ENCODE results near the gene TLE7.
A peak's percentile ranks its signal among the peaks of the same experiment; 100 is the strongest.

Gene TLE7

DNA sequence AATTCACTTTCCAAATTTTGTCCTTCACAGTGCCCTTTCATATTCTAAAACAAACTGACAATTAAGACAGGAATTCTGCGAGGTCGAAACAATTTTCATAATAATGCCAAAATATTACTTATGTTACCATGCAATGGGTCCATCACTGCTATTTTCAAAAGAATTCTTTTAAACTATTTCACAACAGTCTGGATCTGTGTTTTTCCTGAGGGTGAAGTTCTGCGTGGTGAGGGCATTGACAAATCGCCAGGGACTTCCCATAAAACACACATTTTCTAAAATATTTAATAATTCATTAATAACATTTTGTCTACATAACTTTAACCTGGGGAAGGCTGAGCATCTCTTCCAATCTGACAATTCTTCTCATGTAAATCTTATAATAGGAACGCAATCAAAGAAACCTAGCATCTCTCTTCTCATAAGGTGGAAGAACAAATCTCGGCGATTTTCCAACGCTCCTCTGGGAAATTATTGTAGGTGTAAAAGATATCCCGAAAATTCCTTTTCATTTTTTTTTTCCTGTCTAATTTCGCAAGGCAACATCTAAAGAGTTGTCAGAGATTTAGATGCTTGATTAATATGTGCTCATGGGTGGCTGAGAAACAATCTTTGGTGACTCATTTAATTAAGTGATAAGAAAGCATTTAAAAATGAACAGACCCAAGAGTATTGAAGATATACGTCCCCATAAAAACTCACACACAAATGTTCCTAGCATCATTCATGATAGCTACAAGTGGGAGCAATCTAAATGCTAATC, 41.9 kb downstream of the TLE7 start:
- ChIA-PET CTCF (interaction anchor here (1.4 kb wide), 1 partner anchor 12 kb away, joined by 8 read pairs; no protein-coding TSS in a partner anchor), POLR2A (ENCODE audit: low non-redundant PET) (no interaction called here)
- TF ChIP-seq, protein P1, sequence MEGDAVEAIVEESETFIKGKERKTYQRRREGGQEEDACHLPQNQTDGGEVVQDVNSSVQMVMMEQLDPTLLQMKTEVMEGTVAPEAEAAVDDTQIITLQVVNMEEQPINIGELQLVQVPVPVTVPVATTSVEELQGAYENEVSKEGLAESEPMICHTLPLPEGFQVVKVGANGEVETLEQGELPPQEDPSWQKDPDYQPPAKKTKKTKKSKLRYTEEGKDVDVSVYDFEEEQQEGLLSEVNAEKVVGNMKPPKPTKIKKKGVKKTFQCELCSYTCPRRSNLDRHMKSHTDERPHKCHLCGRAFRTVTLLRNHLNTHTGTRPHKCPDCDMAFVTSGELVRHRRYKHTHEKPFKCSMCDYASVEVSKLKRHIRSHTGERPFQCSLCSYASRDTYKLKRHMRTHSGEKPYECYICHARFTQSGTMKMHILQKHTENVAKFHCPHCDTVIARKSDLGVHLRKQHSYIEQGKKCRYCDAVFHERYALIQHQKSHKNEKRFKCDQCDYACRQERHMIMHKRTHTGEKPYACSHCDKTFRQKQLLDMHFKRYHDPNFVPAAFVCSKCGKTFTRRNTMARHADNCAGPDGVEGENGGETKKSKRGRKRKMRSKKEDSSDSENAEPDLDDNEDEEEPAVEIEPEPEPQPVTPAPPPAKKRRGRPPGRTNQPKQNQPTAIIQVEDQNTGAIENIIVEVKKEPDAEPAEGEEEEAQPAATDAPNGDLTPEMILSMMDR (conservative IDR thresholded peaks at IDR 0.05; ENCODE audit: low read depth) = no peak
- DNase-seq (ENCODE audit: low spot score) = no peak
- no peak overlapping the region for H3K27ac ChIP-seq

DNA sequence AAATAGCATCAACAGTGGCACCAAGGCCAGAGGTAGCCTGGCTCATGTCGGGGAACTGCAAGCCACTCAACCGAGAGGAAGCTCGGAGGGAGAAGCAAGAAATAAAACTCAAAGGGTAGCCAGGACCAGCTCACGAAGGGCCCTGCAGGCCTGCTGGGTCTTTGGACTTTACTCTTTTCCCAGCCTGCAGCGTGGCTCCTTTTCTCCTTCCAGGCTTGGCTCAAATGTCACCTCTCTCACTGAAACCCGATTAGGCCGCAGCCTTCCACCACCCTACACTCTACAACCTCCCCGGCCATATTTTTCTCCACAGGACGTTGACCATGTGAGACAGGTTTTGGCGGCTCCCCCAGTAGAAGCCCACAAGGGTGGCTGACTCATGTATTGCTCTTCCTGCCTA, 45.3 kb downstream of the TLE7 start:
- TF ChIP-seq, protein P1 (conservative IDR thresholded peaks at IDR 0.05; ENCODE audit: low read depth) = no peak
- H3K27ac ChIP-seq = no peak overlapping the region
- no peak for DNase-seq (ENCODE audit: low spot score)
- ChIA-PET POLR2A (ENCODE audit: low non-redundant PET) (no interaction called here), CTCF (interaction anchor here (0.7 to 0.8 kb wide), 2 partner anchors 164 to 214 kb away, joined by 3 to 4 read pairs; no protein-coding TSS in a partner anchor)

DNA sequence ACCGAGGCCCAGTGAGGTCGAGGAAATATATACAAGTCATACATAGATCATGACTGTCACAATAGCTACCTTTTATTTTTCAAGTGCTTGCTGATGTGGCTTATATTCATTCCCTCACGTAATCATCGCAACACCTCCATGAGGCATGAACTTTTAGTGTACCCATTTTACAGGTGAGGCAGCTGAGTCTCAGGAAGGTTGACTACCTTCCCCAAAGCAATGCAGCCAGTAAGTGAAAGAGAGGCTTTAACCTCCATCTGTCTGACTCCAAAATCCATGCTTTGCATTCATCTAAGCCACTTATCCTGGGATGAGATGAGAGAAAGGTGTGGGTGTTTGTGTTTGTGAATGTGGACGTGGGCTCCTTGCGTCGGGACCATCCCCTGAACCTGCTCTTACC, 52.5 kb downstream of the TLE7 start:
- ChIA-PET POLR2A (ENCODE audit: low non-redundant PET) (no interaction called here), CTCF (interaction anchor here (0.5 kb wide), 1 partner anchor 31 kb away, joined by 3 read pairs; no protein-coding TSS in a partner anchor)
- no peak overlapping the region for H3K27ac ChIP-seq
- TF ChIP-seq, protein P1 (conservative IDR thresholded peaks at IDR 0.05; ENCODE audit: low read depth) = no peak
- no peak for DNase-seq (ENCODE audit: low spot score)

DNA sequence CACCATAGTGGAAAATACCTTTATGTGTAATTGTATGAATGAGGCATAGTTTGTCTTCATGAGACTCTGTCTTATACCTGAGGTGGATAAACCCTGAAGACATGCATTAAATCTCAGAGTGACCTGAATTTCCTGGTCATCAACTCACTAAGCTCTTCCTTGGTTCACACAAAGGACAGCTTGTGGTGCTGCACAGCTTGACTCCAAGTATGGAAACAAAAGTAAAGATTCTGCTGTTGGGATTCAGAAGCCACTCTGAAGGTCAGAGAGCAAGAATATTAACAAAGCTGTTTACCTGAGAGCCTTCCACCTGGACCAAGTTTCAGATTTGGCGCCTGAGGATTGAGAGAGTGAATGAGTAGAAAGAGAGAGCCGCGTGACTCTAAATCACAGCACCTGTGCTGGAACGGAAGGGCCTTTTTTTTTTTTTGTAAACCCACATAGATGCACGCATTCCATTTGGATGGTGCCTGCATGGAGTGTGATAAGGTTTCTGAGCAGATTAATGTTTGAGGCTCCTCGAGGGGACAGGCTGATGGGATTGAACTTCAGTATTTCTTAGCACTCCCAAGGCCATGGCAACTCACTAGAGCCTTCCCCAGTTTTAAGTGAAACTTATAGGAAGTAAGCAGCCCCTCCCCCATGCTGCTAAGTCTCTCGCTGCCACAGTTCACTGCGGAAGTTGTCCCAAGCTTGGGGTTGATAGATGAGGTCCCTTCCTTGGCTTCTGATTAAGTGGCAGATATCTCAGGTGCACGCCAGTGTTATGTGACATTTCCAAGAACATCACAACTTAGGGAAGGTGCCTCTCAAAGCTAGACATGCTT, 54.6 kb downstream of the TLE7 start:
- ChIA-PET CTCF (no interaction called here), POLR2A (ENCODE audit: low non-redundant PET) (no interaction called here)
- H3K27ac ChIP-seq = no peak overlapping the region
- no peak for DNase-seq (ENCODE audit: low spot score)
- TF ChIP-seq, protein P1 (conservative IDR thresholded peaks at IDR 0.05; ENCODE audit: low read depth) = no peak

DNA sequence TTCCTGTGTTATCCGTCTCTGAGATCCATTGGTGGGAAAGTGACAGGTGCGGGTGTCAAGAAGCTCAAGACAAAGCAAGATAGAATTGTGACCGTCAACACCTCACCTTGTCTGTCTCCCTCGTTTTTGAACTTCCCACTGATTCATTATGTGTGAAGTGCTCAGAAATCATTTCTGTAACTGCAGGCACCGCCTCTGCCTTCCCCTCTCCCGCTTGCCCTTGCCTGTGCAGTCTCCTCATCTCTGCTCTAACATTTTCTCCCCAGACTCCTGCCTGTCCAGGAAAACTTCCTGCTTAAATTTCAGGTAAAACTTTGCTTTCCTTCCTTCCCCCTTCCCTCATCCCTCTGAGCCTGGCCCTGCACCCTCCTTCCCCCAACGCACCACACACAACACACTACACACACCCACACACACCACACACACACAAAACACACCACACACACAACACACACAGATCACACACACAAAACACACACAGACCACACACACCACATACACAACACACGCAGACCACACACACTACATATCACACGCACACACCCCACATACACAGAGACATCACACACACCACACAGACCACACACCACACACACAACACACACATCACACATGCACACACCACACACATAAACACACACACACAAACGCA, 57.7 kb downstream of the TLE7 start:
- ChIA-PET CTCF (no interaction called here), POLR2A (ENCODE audit: low non-redundant PET) (no interaction called here)
- peak; percentile 14 for DNase-seq (ENCODE audit: low spot score)
- TF ChIP-seq, protein P1 (conservative IDR thresholded peaks at IDR 0.05; ENCODE audit: low read depth) = no peak
- H3K27ac ChIP-seq = no peak overlapping the region

DNA sequence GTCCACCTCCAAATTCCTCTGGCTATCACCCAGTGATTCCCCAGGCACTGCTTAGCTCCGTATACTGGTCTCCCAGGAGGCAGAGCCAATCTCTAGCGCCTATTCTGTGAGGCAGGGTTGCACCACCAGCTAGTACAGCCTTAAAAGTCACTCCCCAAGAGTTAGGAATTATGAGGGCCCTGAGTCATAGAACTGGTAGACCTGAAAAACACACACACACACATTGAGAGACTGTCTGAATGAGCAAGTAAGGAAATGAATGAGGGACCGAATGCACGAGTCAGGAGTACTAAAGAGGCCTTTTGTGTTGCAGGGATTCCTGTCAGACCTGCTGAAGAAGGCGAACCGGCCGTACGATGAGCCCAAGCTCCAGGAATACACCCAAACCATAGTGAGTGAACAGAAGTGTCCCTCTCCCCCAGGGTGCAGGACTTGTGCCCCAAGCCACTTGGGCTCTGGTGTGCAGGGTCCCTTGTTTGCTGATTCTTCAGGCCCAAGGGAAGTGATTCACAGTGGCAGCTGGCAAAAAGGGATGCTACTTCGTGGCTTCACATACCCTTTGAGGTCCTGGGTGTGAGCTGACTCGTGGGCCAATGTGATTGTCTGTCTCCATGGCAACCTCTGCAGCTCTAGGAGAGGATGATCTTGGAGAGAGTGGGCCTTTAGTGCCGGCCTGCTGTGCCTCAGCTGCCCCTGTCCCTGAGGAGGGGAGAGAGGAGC, 58.6 kb downstream of the TLE7 start:
- ChIA-PET CTCF (no interaction called here), POLR2A (ENCODE audit: low non-redundant PET) (no interaction called here)
- H3K27ac ChIP-seq = no peak overlapping the region
- no peak for DNase-seq (ENCODE audit: low spot score)
- TF ChIP-seq, protein P1 (conservative IDR thresholded peaks at IDR 0.05; ENCODE audit: low read depth) = no peak

All from RWPE1 (cell line).